KG1 (cell line): ENCODE measurements around the gene RGPD5.
"Not testable (repeated sequence)": the region's sequence is repeated elsewhere in the genome, so short reads cannot be mapped to it uniquely, and the experiment has no call there.

ENCODE experiments used
- DNase-seq: peaks from one replicate; lab custom pipeline; 2025; lab: John Stamatoyannopoulos, UW

Gene RGPD5

DNA sequence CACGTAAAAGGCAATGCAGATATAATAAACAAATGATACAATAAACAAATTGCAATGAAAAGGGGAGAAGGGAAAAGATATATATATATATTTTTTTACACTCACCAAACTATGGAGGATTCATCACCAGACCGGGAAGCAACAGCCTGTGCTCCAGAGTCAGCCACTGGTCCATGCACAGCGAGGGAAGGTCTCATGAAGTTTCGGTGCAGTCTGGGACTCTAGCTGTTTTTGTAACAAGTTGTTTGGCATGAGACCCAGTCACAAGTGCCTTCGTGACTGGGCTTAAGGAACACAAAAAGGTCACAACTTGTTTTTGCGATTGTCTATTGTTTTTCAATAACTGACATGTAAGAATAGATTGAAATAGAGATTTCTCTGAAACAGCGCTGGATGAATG is 99.6 kb downstream of the RGPD5 start:
- not testable (repeated sequence) for DNase-seq

DNA sequence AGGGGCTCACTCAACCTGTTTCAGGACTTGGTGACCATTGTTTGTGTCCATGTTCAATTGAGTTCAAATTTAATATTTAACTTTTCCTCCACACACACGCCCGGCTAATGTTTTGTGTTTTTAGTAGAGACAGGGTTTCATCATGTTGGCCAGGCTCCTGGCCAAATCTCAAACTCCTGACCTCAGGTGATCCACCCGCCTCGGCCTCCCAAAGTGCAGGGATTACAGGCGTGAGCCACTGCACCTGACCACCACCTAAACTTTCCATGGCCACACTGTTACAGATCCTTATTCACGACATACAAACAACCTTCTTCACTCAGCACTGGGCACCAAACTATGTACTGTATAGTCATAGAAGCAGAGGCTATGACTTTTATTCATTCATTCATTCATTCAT is 100.0 kb downstream of the RGPD5 start:
- DNase-seq: not testable (repeated sequence)

DNA sequence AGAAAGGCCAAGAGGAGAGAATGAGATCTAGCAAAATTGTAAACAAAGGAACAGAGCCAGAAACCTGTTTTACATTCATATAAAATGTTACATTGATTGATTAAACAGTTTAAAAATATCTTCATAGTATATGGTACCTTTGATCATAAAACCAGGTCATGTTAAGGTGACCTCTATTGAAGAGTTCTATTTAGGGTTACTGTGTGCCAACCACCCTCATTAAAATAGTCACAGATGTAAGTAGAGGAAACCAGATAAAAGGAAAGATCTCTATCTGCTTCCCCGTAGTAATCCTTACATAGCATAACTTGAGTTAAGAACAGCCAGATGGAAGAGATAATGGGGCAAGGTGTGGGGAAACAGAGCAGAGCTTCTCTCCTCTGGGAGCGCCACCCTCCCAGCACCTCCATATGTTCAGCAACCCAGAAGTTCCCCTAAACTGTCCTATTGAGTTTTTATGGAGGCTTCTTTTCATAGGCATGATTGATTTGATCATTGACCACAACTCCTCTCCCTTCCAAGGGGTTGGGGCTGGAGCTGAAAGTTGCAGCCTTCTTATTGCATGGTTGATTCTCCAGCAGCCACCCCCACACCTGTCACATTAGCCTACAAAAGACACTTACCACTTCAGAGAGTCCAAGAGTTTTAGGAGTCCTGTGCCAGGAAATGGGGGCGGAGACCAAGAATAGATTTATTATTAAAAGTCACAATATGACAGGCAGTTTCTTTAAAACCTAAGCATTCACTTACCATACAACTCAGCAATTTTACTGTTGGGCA is 101.2 kb downstream of the RGPD5 start:
- not testable (repeated sequence) for DNase-seq

DNA sequence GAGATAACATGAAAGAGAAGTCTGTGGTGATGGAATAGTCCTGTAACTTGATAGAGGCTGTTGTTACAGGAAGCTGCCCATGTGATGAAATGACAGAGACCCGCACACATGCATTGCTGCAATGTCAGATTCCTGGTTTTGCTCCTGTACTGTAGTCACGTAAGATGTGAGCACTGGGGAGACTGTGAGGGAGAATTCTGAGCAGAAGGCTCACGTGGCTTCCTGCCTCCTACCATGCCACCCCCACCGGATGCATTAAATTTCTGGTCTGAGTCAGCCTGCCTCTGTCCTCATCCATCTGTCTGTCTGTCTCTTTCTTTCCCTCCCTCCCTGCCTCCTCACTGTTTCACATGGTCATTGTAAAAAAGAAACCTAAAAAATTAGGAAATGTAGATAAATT is 102.1 kb downstream of the RGPD5 start:
- not testable (repeated sequence) for DNase-seq

DNA sequence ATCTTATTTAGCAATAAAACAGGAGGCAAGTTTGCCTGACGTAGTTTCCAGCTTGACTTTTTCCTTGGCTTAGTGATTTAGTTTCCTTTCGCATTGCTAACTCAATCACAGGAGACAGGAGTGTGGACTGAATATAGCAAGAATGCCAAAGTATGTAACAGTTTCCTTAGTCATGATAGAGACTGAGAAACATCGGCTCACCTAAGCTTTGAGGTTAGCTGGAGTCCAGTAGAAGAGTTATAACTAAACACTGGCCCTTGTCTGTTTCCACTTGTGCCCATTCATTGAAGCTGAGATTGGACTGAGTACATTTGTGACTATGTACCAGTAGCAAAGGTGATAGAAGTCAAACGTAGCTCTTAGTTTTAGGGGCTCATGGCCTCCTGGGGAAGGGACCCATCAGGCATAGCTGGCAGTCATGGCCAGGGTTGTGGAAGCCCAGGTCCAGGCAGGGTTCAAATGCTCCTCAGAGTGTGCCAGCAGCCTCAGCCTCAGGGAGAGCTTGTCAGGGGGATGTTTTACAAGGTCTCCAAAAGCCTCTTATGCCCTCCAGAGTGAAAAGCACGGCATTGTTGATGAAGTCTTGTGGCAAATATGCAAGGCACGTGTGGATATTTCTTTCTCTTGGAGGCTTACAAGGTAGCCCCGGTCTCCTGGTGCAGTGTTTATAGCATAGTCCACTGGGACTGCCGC is 103.8 kb downstream of the RGPD5 start:
- DNase-seq: not testable (repeated sequence)

DNA sequence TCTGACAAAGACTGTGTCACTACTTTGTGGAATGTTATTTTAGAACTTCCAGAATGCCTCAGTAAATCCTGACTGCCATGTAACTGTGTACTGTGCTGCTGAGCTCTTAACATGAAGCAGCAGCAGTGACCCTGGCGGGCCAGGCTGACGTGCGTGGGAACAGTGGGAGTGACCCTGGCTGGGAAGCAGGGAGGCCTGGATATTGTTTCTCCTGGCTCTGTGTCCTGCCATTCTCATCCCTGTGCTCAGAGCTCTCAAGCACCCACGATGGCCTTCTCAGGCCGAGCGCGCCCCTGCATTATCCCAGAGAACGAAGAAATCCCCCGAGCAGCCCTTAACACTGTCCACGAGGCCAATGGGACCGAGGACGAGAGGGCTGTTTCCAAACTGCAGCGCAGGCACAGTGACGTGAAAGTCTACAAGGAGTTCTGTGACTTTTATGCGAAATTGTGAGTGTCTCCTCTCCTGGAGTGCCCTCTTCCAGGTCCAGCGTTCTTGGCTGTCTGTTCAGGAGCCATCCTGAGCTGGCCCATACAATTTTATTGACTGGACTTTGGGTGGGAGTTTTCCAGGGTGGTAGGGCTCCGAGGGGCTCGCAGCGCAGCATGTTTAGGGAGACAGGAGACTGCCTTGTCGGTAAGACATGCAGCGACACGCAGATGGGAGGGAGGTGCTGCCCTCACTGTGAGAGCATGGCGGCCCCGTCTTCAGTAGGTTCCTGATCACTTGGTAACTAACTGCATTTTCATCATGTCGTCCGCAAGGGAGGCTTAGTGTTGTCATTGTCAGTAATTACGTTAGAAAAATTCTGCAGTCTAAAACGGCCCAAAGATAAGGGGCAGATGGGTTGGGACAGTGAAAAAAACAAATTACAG is 104.6 kb downstream of the RGPD5 start, which contains the start of gene LIMS3:
Gene LIMS3 (plus strand): TSS at position 227 of the 875 bp plus-strand sequence. CDS start 41 bp downstream, at position 268.
- not testable (repeated sequence) for DNase-seq

DNA sequence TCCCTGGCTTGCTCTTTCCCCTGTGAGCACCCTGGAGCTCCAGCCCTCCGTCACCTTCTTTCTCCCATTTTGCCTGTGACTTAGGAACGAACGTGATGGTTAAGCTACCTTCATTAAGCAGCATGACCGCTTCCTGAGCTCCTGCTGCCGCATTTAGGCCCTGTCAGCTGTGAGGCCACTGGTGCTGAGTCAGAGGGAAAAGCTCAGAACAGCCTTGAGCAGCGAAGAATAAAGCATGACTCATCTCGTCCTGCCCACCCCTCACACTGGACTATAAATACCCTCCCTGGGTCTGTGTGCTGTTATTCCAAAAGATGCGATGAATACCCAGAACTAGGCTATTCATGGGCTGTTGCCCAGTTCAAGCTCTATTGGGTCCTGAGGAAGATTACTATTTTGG is 111.7 kb downstream of the RGPD5 start:
- DNase-seq: not testable (repeated sequence)
